ENCODE results near the gene IL32.
"Not testable (repeated sequence)": the region's sequence is repeated elsewhere in the genome, so short reads cannot be mapped to it uniquely, and the experiment has no call there.

DNA sequence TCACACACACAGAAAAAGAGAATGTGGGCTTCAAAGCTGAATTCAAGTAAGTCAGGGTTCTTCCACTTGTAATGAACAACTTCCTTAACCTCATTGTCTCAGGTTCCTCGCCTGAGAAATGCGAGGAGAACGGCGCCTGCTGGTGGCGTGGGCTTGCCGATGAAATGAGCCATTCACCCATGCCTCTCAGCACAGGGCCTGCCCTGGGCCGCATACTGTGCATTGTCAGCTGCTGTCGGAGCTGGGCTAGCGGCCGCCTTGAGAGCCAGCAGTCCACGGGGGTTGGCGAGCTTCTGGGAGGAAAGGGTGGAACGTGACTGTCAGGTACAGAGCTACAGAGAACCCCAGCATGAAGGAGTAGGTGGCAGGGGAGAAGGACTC is 12.1 kb upstream of the IL32 start:
- not testable (repeated sequence) for TF ChIP-seq BACH2 (CRISPR knock-in tag; IDR thresholded peaks at IDR 0.05; ENCODE audit: borderline replicate concordance); SNAI2 (CRISPR knock-in tag; IDR thresholded peaks at IDR 0.05); ZNF70 (CRISPR knock-in tag; IDR thresholded peaks at IDR 0.05); ZNF565 (CRISPR knock-in tag; conservative IDR thresholded peaks at IDR 0.05; ENCODE audit: low read depth); ARNTL (CRISPR knock-in tag; IDR thresholded peaks at IDR 0.05; ENCODE audit: borderline replicate concordance, low read depth); TCF4 (CRISPR knock-in tag; IDR thresholded peaks at IDR 0.05; ENCODE audit: borderline replicate concordance); TOX (CRISPR knock-in tag; IDR thresholded peaks at IDR 0.05; ENCODE audit: borderline replicate concordance); ESRRG (CRISPR knock-in tag; IDR thresholded peaks at IDR 0.05); CSDC2 (CRISPR knock-in tag; IDR thresholded peaks at IDR 0.05)
- TF ChIP-seq, protein P1, sequence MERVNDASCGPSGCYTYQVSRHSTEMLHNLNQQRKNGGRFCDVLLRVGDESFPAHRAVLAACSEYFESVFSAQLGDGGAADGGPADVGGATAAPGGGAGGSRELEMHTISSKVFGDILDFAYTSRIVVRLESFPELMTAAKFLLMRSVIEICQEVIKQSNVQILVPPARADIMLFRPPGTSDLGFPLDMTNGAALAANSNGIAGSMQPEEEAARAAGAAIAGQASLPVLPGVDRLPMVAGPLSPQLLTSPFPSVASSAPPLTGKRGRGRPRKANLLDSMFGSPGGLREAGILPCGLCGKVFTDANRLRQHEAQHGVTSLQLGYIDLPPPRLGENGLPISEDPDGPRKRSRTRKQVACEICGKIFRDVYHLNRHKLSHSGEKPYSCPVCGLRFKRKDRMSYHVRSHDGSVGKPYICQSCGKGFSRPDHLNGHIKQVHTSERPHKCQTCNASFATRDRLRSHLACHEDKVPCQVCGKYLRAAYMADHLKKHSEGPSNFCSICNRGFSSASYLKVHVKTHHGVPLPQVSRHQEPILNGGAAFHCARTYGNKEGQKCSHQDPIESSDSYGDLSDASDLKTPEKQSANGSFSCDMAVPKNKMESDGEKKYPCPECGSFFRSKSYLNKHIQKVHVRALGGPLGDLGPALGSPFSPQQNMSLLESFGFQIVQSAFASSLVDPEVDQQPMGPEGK (CRISPR knock-in tag; IDR thresholded peaks at IDR 0.05; ENCODE audit: borderline replicate concordance) = not testable (repeated sequence)

All from SK-N-SH treated with all-trans-retinoic acid at 6 μM for 48 hours (cell line).